Stimulated activated effector memory CD8-positive, alpha-beta T cell treated with anti-CD3 and anti-CD28 coated beads, Interleukin-12 subunit alpha, Interleukin-12 subunit beta, amount 100 ng/mL, for 72 hours (primary cell): ENCODE measurements around the gene C2CD4C.
"Not testable (repeated sequence)": the region's sequence is repeated elsewhere in the genome, so short reads cannot be mapped to it uniquely, and the experiment has no call there.

ENCODE experiments used
- ATAC-seq: fragments of 150-1000 bp; cut with Tn5 transposase; 2 replicates; pipeline ENCODE4 v1.10.0; 2021
- DNase-seq, 2 donors: peaks; one replicate each; pipeline ENCODE4 v3.0.0; 2021 to 2022; ENCODE audit warnings: low spot score in 2 of 2
- H3K27ac Mint-ChIP-seq: one replicate; pipeline ENCODE4 v1.8.0; 2022; ENCODE audit warnings: mild to moderate bottlenecking, mixed read lengths
- H3K36me3 Mint-ChIP-seq: one replicate; pipeline ENCODE4 v1.8.0; 2022; ENCODE audit warnings: mild to moderate bottlenecking, mixed read lengths
- H3K4me1 Mint-ChIP-seq: one replicate; pipeline ENCODE4 v1.8.0; 2022; ENCODE audit warnings: mixed read lengths
- H3K4me3 Mint-ChIP-seq: one replicate; pipeline ENCODE4 v1.8.0; 2022; ENCODE audit warnings: mild to moderate bottlenecking, mixed read lengths
- H3K9me3 Mint-ChIP-seq: one replicate; pipeline ENCODE4 v1.8.0; 2022; ENCODE audit warnings: mixed read lengths

C2CD4C gene

GRCh38 chr19:399370-399769, 9.6 kb downstream of the C2CD4C start:
- no peak for DNase-seq
- H3K27ac Mint-ChIP-seq, result no peak overlapping the region
- no peaks in the 10 kb centered on the region for H3K4me1 Mint-ChIP-seq
- H3K36me3 Mint-ChIP-seq, result peaks cover 16% of the 10 kb centered on the region
- H3K9me3 Mint-ChIP-seq, result peaks cover 6% of the 10 kb centered on the region
- no peak for ATAC-seq
- no peak overlapping the region for H3K4me3 Mint-ChIP-seq

- peaks cover 6% of the 10 kb centered on the region for H3K9me3 Mint-ChIP-seq
- ATAC-seq (no peak), DNase-seq (no peak)
- H3K27ac Mint-ChIP-seq, result no peak overlapping the region
- H3K4me1 Mint-ChIP-seq, result no peaks in the 10 kb centered on the region
- H3K36me3 Mint-ChIP-seq, result peaks cover 16% of the 10 kb centered on the region
- no peak overlapping the region for H3K4me3 Mint-ChIP-seq
Observed at GRCh38 chr19:398719-399118, 10.2 kb downstream of the C2CD4C start.

GRCh38 chr19:397941-398706, 10.8 kb downstream of the C2CD4C start:
- Mint-ChIP-seq H3K27ac (no peak overlapping the region), H3K9me3 (peaks cover 9% of the 10 kb centered on the region), H3K4me1 (peaks cover 5% of the 10 kb centered on the region), H3K4me3 (no peak overlapping the region), H3K36me3 (peaks cover 22% of the 10 kb centered on the region)
- ATAC-seq (no peak), DNase-seq (no peak)

GRCh38 chr19:397321-397720, 11.6 kb downstream of the C2CD4C start:
- no peak overlapping the region for H3K4me3 Mint-ChIP-seq
- peaks cover 27% of the 10 kb centered on the region for H3K36me3 Mint-ChIP-seq
- no peak for ATAC-seq
- peaks cover 12% of the 10 kb centered on the region for H3K4me1 Mint-ChIP-seq
- DNase-seq, result no peak
- H3K9me3 Mint-ChIP-seq, result peaks cover 12% of the 10 kb centered on the region
- no peak overlapping the region for H3K27ac Mint-ChIP-seq

DNA sequence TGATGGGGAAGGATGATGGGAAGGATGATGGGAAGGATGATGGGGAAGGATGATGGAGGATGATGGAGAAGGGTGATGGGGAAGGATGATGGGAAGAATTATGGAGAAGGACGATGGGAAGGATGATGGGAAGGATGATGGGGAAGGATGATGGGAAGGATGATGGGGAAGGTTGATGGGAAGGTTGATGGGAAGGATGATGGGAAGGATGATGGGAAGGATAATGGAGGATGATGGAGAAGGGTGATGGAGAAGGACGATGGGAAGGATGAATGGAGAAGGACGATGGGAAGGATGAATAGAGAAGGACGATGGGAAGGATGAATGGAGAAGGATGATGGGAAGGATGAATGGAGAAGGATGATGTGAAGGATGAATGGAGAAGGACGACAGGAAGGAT, 13.5 kb downstream of the C2CD4C start:
- peaks cover 12% of the 10 kb centered on the region for H3K9me3 Mint-ChIP-seq
- H3K36me3 Mint-ChIP-seq, result peaks cover 27% of the 10 kb centered on the region
- H3K4me3 Mint-ChIP-seq, result no peak overlapping the region
- peak overlapping the region; percentile 66 for H3K27ac Mint-ChIP-seq
- H3K4me1 Mint-ChIP-seq, result peaks cover 17% of the 10 kb centered on the region
- DNase-seq (no peak), ATAC-seq (no peak)

- ATAC-seq, H3K4me3 Mint-ChIP-seq, DNase-seq, H3K27ac Mint-ChIP-seq: not testable (repeated sequence)
- Mint-ChIP-seq H3K4me1 (peaks cover 17% of the 10 kb centered on the region), H3K36me3 (peaks cover 27% of the 10 kb centered on the region), H3K9me3 (peaks cover 12% of the 10 kb centered on the region)
Observed at GRCh38 chr19:394857-395256, 14.1 kb downstream of the C2CD4C start.

- H3K4me1 Mint-ChIP-seq, result peaks cover 17% of the 10 kb centered on the region
- H3K27ac Mint-ChIP-seq, result peak overlapping the region; percentile 96
- peak overlapping the region; percentile 31 for H3K4me3 Mint-ChIP-seq
- peaks cover 12% of the 10 kb centered on the region for H3K9me3 Mint-ChIP-seq
- H3K36me3 Mint-ChIP-seq, result peaks cover 27% of the 10 kb centered on the region
- ATAC-seq, DNase-seq: not testable (repeated sequence)
Observed at GRCh38 chr19:393560-393959, 15.4 kb downstream of the C2CD4C start.

GRCh38 chr19:392375-392970, 16.5 kb downstream of the C2CD4C start:
- DNase-seq (no peak), ATAC-seq (no peak)
- H3K36me3 Mint-ChIP-seq, result peaks cover 27% of the 10 kb centered on the region
- peaks cover 17% of the 10 kb centered on the region for H3K4me1 Mint-ChIP-seq
- peaks cover 12% of the 10 kb centered on the region for H3K9me3 Mint-ChIP-seq
- H3K27ac Mint-ChIP-seq, result peak overlapping the region; percentile 96
- peak overlapping the region; percentile 31 for H3K4me3 Mint-ChIP-seq

- H3K4me3 Mint-ChIP-seq, result no peak overlapping the region
Observed at GRCh38 chr19:391726-392374, 17.1 kb downstream of the C2CD4C start.

GRCh38 chr19:391207-391557, 17.8 kb downstream of the C2CD4C start:
- Mint-ChIP-seq H3K4me1 (peaks cover 17% of the 10 kb centered on the region), H3K4me3 (no peak overlapping the region), H3K36me3 (peaks cover 27% of the 10 kb centered on the region), H3K27ac (no peak overlapping the region), H3K9me3 (peaks cover 12% of the 10 kb centered on the region)
- ATAC-seq (no peak), DNase-seq (no peak)

More at GRCh38 chr19:391726-392374, 17.1 kb downstream of the C2CD4C start:
- peaks cover 17% of the 10 kb centered on the region for H3K4me1 Mint-ChIP-seq
- peaks cover 27% of the 10 kb centered on the region for H3K36me3 Mint-ChIP-seq
- ATAC-seq, result no peak
- H3K9me3 Mint-ChIP-seq, result peaks cover 12% of the 10 kb centered on the region
- no peak overlapping the region for H3K27ac Mint-ChIP-seq
- no peak for DNase-seq

GRCh38 chr19:390386-391206, 18.4 kb downstream of the C2CD4C start:
- H3K4me1 Mint-ChIP-seq, result peaks cover 17% of the 10 kb centered on the region
- no peak overlapping the region for H3K4me3 Mint-ChIP-seq
- ATAC-seq (no peak), DNase-seq (no peak)
- no peak overlapping the region for H3K27ac Mint-ChIP-seq
- H3K9me3 Mint-ChIP-seq, result peaks cover 9% of the 10 kb centered on the region
- H3K36me3 Mint-ChIP-seq, result peaks cover 22% of the 10 kb centered on the region

DNA sequence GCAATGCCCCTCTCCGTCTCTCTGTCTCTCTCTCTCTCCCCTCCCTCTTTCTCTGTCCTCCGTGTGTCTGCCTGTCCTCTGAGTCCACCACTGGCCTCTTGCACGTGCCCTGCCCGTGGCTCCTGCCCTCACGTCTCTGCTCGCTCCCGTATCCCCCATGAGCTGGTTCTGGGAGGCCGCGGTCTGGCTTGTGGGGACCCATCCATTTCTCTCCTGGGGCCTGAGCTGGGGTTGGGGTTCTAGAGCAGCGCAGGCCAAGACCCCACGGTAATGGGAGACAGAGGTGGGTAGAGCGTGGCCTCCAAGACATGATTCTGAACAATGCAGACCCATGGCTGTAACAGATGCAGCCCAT, 19.0 kb downstream of the C2CD4C start:
- H3K27ac Mint-ChIP-seq, result no peak overlapping the region
- peaks cover 17% of the 10 kb centered on the region for H3K4me1 Mint-ChIP-seq
- H3K4me3 Mint-ChIP-seq, result no peak overlapping the region
- ATAC-seq (no peak), DNase-seq (no peak)
- H3K9me3 Mint-ChIP-seq, result peaks cover 6% of the 10 kb centered on the region
- peaks cover 15% of the 10 kb centered on the region for H3K36me3 Mint-ChIP-seq

GRCh38 chr19:389255-389934, 19.6 kb downstream of the C2CD4C start:
- no peak overlapping the region for H3K27ac Mint-ChIP-seq
- ATAC-seq, result no peak
- no peak overlapping the region for H3K4me3 Mint-ChIP-seq
- peaks cover 6% of the 10 kb centered on the region for H3K9me3 Mint-ChIP-seq
- H3K36me3 Mint-ChIP-seq, result peaks cover 11% of the 10 kb centered on the region
- DNase-seq, result no peak
- H3K4me1 Mint-ChIP-seq, result peaks cover 17% of the 10 kb centered on the region

DNA sequence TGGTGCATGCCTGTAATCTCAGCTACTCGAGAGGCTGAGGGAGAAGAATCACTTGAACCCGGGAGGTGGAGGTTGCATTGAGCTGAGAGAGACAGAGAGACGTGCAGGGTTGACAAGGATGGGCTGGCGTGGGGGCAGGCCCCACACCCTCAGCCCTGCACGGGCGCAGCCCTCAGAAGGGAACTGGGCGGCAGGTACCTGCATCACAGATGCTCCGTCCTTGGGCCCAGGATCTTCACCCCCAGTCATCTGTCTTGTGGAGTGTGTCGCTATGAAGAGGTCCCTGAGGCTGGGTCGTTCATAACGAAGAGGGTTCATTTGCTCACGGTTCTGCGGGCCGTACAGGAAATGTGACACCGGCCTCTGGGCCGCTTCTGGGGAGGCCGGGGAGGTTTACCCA, 20.3 kb downstream of the C2CD4C start:
- ATAC-seq (no peak), DNase-seq (no peak)
- Mint-ChIP-seq H3K4me3 (no peak overlapping the region), H3K4me1 (peaks cover 19% of the 10 kb centered on the region), H3K36me3 (peaks cover 11% of the 10 kb centered on the region), H3K9me3 (peaks cover 6% of the 10 kb centered on the region), H3K27ac (no peak overlapping the region)

DNA sequence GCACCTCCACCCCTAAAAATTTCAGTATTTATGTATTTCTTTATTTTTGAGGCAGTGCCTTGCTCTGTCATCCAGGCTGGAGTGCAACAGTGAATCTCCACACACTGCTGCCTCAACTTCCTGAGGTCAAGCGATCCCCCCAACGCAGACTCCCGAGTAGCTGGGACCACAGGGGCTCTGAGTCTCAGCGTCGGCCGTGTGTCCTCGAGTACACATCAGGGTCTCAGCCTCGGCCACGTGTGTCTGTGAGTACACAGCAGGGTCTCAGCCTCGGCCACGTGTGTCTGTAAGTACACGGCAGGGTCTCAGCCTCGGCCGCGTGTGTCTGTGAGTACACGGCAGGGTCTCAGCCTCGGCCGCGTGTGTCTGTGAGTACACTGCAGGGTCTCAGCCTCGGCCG, 21.2 kb downstream of the C2CD4C start:
- Mint-ChIP-seq H3K4me1 (peaks cover 18% of the 10 kb centered on the region), H3K36me3 (peaks cover 1% of the 10 kb centered on the region), H3K4me3 (no peak overlapping the region), H3K9me3 (peaks cover under 1% of the 10 kb centered on the region), H3K27ac (no peak overlapping the region)
- DNase-seq, result no peak
- ATAC-seq, result no peak
